ENCODE data around the gene NPR2.

DNA sequence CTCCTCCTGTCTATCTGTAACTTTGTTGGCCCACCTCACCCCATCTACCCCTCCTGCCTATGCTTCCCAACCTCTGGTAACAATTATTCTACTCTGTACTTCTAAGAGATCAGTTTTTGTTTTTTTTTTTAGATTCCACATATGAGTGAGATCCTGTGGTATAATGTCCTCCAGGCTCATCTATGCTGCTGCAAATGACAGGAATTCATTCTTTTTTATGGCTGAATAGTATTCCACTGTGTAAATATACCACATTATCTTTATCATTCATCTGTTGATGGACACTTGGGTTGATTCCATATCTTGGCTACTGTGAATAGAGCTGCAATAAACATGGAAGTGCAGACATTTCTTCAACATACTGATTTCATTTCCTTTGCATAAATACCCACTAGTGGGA, 8.0 kb upstream of the NPR2 start:
- no peak for TF ChIP-seq ZNF70 (CRISPR knock-in tag; IDR thresholded peaks at IDR 0.05)
- TF ChIP-seq, protein P1, sequence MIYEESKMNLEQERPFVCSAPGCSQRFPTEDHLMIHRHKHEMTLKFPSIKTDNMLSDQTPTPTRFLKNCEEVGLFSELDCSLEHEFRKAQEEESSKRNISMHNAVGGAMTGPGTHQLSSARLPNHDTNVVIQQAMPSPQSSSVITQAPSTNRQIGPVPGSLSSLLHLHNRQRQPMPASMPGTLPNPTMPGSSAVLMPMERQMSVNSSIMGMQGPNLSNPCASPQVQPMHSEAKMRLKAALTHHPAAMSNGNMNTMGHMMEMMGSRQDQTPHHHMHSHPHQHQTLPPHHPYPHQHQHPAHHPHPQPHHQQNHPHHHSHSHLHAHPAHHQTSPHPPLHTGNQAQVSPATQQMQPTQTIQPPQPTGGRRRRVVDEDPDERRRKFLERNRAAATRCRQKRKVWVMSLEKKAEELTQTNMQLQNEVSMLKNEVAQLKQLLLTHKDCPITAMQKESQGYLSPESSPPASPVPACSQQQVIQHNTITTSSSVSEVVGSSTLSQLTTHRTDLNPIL (CRISPR knock-in tag; IDR thresholded peaks at IDR 0.05; ENCODE audit: low read depth) = no peak
- no peak for TF ChIP-seq ISL1 (CRISPR knock-in tag; IDR thresholded peaks at IDR 0.05)
- TF ChIP-seq ZFP30 (CRISPR knock-in tag; IDR thresholded peaks at IDR 0.05) = no peak
- no peak for TF ChIP-seq RARB (CRISPR knock-in tag; IDR thresholded peaks at IDR 0.05)
- no peak for TF ChIP-seq ZC3H10 (CRISPR knock-in tag; IDR thresholded peaks at IDR 0.05)
- no peak for TF ChIP-seq TOX (CRISPR knock-in tag; IDR thresholded peaks at IDR 0.05; ENCODE audit: borderline replicate concordance)
- TF ChIP-seq PPARA (CRISPR knock-in tag; IDR thresholded peaks at IDR 0.05; ENCODE audit: borderline replicate concordance) = no peak
- TF ChIP-seq PATZ1 (CRISPR knock-in tag; IDR thresholded peaks at IDR 0.05; ENCODE audit: borderline replicate concordance) = no peak
- TF ChIP-seq ZFP3 (CRISPR knock-in tag; IDR thresholded peaks at IDR 0.05) = no peak
- no peak for TF ChIP-seq TCF4 (CRISPR knock-in tag; IDR thresholded peaks at IDR 0.05; ENCODE audit: borderline replicate concordance)
